K562 (cell line): ENCODE results near the gene NTRK3. TPM values are rescaled to one million over a fixed set of nuclear protein-coding genes. Genes with fewer than 3 reads are reported as not detected.

Experiments
- ATAC-seq: fragments of 200-7000 bp; cut with Tn5 transposase; 3 replicates; pipeline ENCODE4 v1.9.1; 2020; ENCODE audit warnings: moderate library complexity
- BruUV-seq: library from RNA; stranded (reverse); fragments of 400-500 nt; replicated peaks from 2 replicates; lab custom pipeline; 2021; lab: Mats Ljungman, UMichigan
- CTCF ChIA-PET: fragments of 300-600 bp; formaldehyde crosslinking; extraction: SDS; loops from one replicate; lab custom pipeline; 2021; ENCODE audit warnings: low intra/inter-chr PET ratio; lab: Yijun Ruan, JAX
- POLR2A ChIA-PET: fragments of 300-600, 350-650 bp; sonication (Branson Sonifier 250); formaldehyde crosslinking; extraction: SDS; loops from one replicate; lab custom pipeline; 2021; ENCODE audit warnings: antibody characterized with exemption, inconsistent platforms; lab: Yijun Ruan, JAX
- DNase-seq, 4 experiments: peaks; one replicate each; pipeline versions ENCODE4 v3.0.0 to v3.0.0-alpha.2; 2011 to 2018; ENCODE audit warnings: low spot score in 3 of 4, mixed read lengths in 3 of 4; ENCODE audit errors: extremely low read depth in 1 of 4
- FAIRE-seq: peaks from 2 replicates; lab custom pipeline; 2011; peaks lifted over from hg19 to GRCh38; lab: Jason Lieb, UNC
- H2AFZ ChIP-seq: 2 replicates; pipeline ENCODE4 v1.6.0; 2011; ENCODE audit warnings: low read depth, low read length, control low read depth, inconsistent platforms
- H3K27ac ChIP-seq: fragments of 200-600 bp; 3 replicates; pipeline ENCODE4 v1.8.0; 2011; ENCODE audit warnings: low read depth, mild to moderate bottlenecking, control low read depth, inconsistent platforms, low read length, moderate library complexity, mixed read lengths; ENCODE audit errors: extremely low read depth
- H3K27me3 ChIP-seq, 2 experiments: fragments of 300-600 bp in 1 of 2; 2 replicates in 1 of 2; 3 replicates in 1 of 2; pipeline versions ENCODE4 v1.6.0 to v1.8.0; 2011; ENCODE audit warnings: inconsistent platforms in 2 of 2, low read length in 2 of 2, mild to moderate bottlenecking in 1 of 2, mixed read lengths in 1 of 2, moderate library complexity in 1 of 2; ENCODE audit not compliant: control insufficient read depth in 2 of 2, insufficient read depth in 2 of 2
- H3K36me3 ChIP-seq: fragments of 300-600 bp; 3 replicates; pipeline ENCODE4 v1.8.0; 2011; ENCODE audit warnings: mild to moderate bottlenecking, low read length, inconsistent platforms; ENCODE audit not compliant: control insufficient read depth, insufficient read depth
- H3K4me1 ChIP-seq, 2 experiments: fragments of 200-600 bp in 1 of 2; replicated peaks in 1 of 2; 2 replicates in 1 of 2; 3 replicates in 1 of 2; pipeline versions ENCODE4 v1.5.1 to v1.8.0; 2011; ENCODE audit warnings: inconsistent platforms in 2 of 2, low read length in 2 of 2, mild to moderate bottlenecking in 1 of 2, mixed read lengths in 1 of 2, moderate library complexity in 1 of 2; ENCODE audit not compliant: control insufficient read depth in 2 of 2, insufficient read depth in 2 of 2
- H3K4me2 ChIP-seq: 2 replicates; pipeline ENCODE4 v1.6.1; 2011; ENCODE audit warnings: low read length, control low read depth, inconsistent platforms, mixed read lengths; ENCODE audit not compliant: insufficient read depth
- H3K4me3 ChIP-seq: fragments of 200-600 bp; sonication (generic), shearing (Covaris generic); 2 replicates; pipeline ENCODE4 v1.5.1; 2016; ENCODE audit warnings: control low read depth, inconsistent platforms
- H3K79me2 ChIP-seq: fragments of 200-600 bp; 3 replicates; pipeline ENCODE4 v1.8.0; 2011; ENCODE audit warnings: low read length, inconsistent platforms; ENCODE audit not compliant: control insufficient read depth, insufficient read depth
- H3K9ac ChIP-seq, 2 experiments: 2 replicates each; pipeline versions ENCODE4 v1.6.0 to v1.6.1; 2011; ENCODE audit warnings: low read depth in 2 of 2, low read length in 2 of 2, control low read depth in 1 of 2, inconsistent platforms in 1 of 2, mild to moderate bottlenecking in 1 of 2, mixed read lengths in 1 of 2; ENCODE audit not compliant: insufficient read depth in 1 of 2
- H3K9me1 ChIP-seq: one replicate; pipeline ENCODE4 v1.6.0; 2011; ENCODE audit warnings: inconsistent platforms, mild to moderate bottlenecking, low read length, moderate library complexity; ENCODE audit not compliant: control insufficient read depth, insufficient read depth
- H3K9me3 ChIP-seq: replicated peaks from 2 replicates; pipeline ENCODE4 v1.5.1; 2011; ENCODE audit warnings: low read depth, low read length, inconsistent platforms; ENCODE audit not compliant: control insufficient read depth, insufficient read depth
- H4K20me1 ChIP-seq: replicated peaks from 2 replicates; pipeline ENCODE4 v1.6.1; 2011; ENCODE audit warnings: low read length, inconsistent platforms, mixed read lengths; ENCODE audit not compliant: control insufficient read depth, insufficient read depth
- ARID2 ChIP-seq: fragments of 450-650 bp; IDR thresholded peaks from 2 replicates; pipeline ENCODE4 v1.6.1; 2017; ENCODE audit warnings: antibody characterized with exemption, mild to moderate bottlenecking
- CBFA2T3 ChIP-seq: fragments of 450-650 bp; IDR thresholded peaks from 2 replicates; pipeline ENCODE4 v1.6.1; 2017
- CBX3 ChIP-seq, 2 experiments: IDR thresholded peaks; 1 replicate in 1 of 2; 2 replicates in 1 of 2; pipeline ENCODE4 v1.6.1; 2012; ENCODE audit warnings: inconsistent platforms in 2 of 2, low read length in 2 of 2, borderline replicate concordance in 1 of 2, control low read depth in 1 of 2
- CHD1 ChIP-seq: fragments of 200-600 bp; sonication (generic); IDR thresholded peaks from one replicate; pipeline ENCODE4 v1.6.1; 2012; ENCODE audit warnings: mild to moderate bottlenecking, moderate library complexity, low read length, inconsistent platforms
- E4F1 ChIP-seq: fragments of 250-450 bp; sonication (Bioruptor Pico); IDR thresholded peaks from 2 replicates; pipeline ENCODE4 v1.5.0; 2021; ENCODE audit warnings: mild to moderate bottlenecking, borderline replicate concordance
- HCFC1 ChIP-seq: IDR thresholded peaks from 2 replicates; pipeline ENCODE4 v1.6.1; 2012; ENCODE audit warnings: low read depth, low read length, improper control_type of control experiment
- MEF2A ChIP-seq: IDR thresholded peaks from 2 replicates; pipeline ENCODE4 v1.6.1; 2011; ENCODE audit warnings: low read depth, mild to moderate bottlenecking, low read length, moderate library complexity; ENCODE audit not compliant: control insufficient read depth
- NRF1 ChIP-seq, 2 experiments: fragments of 450-650 bp; IDR thresholded peaks in 1 of 2; conservative IDR thresholded peaks in 1 of 2; 2 replicates each; pipeline ENCODE4 v1.6.1; 2014; ENCODE audit warnings: mild to moderate bottlenecking in 2 of 2
- RBM39 ChIP-seq: fragments of 200-400 bp; formaldehyde crosslinking; optimal IDR thresholded peaks from 2 replicates; pipeline ENCODE3; 2018; ENCODE audit warnings: low read depth, low read length
- RCOR1 ChIP-seq, 2 experiments: IDR thresholded peaks; 2 replicates each; pipeline ENCODE4 v1.6.1; 2012; ENCODE audit warnings: low read depth in 2 of 2, low read length in 2 of 2, borderline replicate concordance in 1 of 2, improper control_type of control experiment in 1 of 2
- SMC3 ChIP-seq: conservative IDR thresholded peaks from 2 replicates; pipeline ENCODE4 v1.6.1; 2011; ENCODE audit warnings: low read depth, low read length, improper control_type of control experiment; ENCODE audit not compliant: insufficient read depth
- ZNF143 ChIP-seq: sonication (generic); formaldehyde crosslinking; IDR thresholded peaks from 2 replicates; pipeline ENCODE4 v1.9.0; 2022; ENCODE audit warnings: mild to moderate bottlenecking, missing genetic modification reagents
- ZNF263 ChIP-seq: sonication (generic); formaldehyde crosslinking; IDR thresholded peaks from 2 replicates; pipeline ENCODE4 v1.8.0; 2022; ENCODE audit warnings: mild to moderate bottlenecking, missing genetic modification reagents, borderline replicate concordance
- ZNF311 ChIP-seq: fragments of 250-450 bp; sonication (Bioruptor Pico); IDR thresholded peaks from 2 replicates; pipeline ENCODE4 v1.4.0; 2020; ENCODE audit warnings: mild to moderate bottlenecking, moderate library complexity
- WGBS: fragments of 100-300 bp; shearing (Covaris generic); methylation state at CpG from one replicate; pipeline ENCODE4 v1.1.6; 2016; ENCODE audit warnings: low coverage, mixed read lengths; ENCODE audit not compliant: insufficient coverage; ENCODE audit errors: missing lambda C conversion rate; 5-methylcytosine and 5-hydroxymethylcytosine counted together
- in situ Hi-C: fragments of 300-500 bp; cut with MboI; formaldehyde crosslinking; loops from 4 replicates; pipeline ENCODE4 v1.15.0; 2018; ENCODE audit warnings: inconsistent platforms, mixed read lengths
- intact Hi-C: fragments of 100-400 bp; cut with micrococcal nuclease; formaldehyde crosslinking; loops from 2 replicates; pipeline ENCODE4 v1.14.2; 2022
- polyA plus RNA-seq, 8 experiments: library from polyadenylated mRNA; depleted of rRNA in 4 of 8; stranded (reverse) in 5 of 8; unstranded in 3 of 8; fragments of >200 nt; fragmentation: Nextera tagmentation in 2 of 8; fragmentation: Illumina TruSeq in 1 of 8; extraction: Ambion mirVana in 2 of 8; extraction: Trizol in 1 of 8; gene quantifications; 2 replicates each; pipeline versions ENCODE4 v1.2.1 to v1.2.3, GENCODE V29; 2011 to 2014; ENCODE audit warnings: inconsistent platforms in 1 of 8, missing spikeins in 1 of 8
- total RNA-seq, 7 experiments: library from RNA; depleted of rRNA in 6 of 7; stranded (reverse); fragments of >200 nt in 6 of 7; fragmentation: Illumina TruSeq in 2 of 7; extraction: Trizol in 2 of 7; gene quantifications; 2 replicates each; pipeline versions ENCODE4 v1.2.1 to v1.2.3, GENCODE V29; 2011 to 2021; ENCODE audit warnings: low replicate concordance in 1 of 7
- TF ChIP-seq, protein P1 (sequence below): fragments of 450-650 bp; conservative IDR thresholded peaks from 2 replicates; pipeline ENCODE4 v1.6.1; 2016; ENCODE audit warnings: missing genetic modification characterization, low read depth, mild to moderate bottlenecking, control low read depth, missing compliant biosample characterization
- TF ChIP-seq, protein P2 (sequence below): fragments of 450-650 bp; IDR thresholded peaks from 2 replicates; pipeline ENCODE4 v1.6.1; 2016; ENCODE audit warnings: antibody characterized with exemption
- TF ChIP-seq, protein P3 (sequence below): fragments of 250-450 bp; sonication (Bioruptor Pico); IDR thresholded peaks from 2 replicates; pipeline ENCODE4 v1.8.0; 2022; ENCODE audit warnings: moderate library complexity, mild to moderate bottlenecking, inconsistent platforms

Gene NTRK3
- total and polyA plus RNA-seq, 9 of the 15 experiments (the other 6 are each of a cell fraction or from before 2014, with no cell fraction given), result 0.11 to 0.13 TPM; not detected in 7

DNA sequence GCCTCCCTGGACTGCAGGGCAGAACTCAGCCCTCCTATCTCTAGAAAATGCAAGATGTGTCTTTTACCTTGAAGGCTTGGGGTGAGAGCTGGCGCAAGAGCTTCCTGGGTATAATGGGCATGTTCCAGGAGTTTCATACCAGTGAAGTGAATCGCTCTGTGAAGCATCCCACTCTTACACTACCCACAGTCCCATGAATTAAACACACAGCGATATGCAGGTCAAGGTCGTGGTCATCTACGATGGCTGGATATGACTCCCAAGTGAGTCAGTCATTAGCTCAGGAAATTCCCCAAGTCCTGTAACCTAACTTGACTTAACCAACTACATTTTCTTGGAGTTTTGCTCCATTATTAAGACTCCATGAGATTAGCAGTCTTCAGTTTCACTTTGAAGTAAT, 439.7 kb downstream of the NTRK3 start:
- ChIA-PET POLR2A (no interaction called here), CTCF (no interaction called here)
- BruUV-seq, result no TSS peak
- Histone ChIP-seq H3K9ac (no peak overlapping the region), H3K27ac (no peak overlapping the region), H3K9me3 (no peaks in the 10 kb centered on the region), H3K9me1 (no peaks in the 10 kb centered on the region), H3K79me2 (no peaks in the 10 kb centered on the region), H3K4me1 (no peaks in the 10 kb centered on the region), H4K20me1 (no peaks in the 10 kb centered on the region), H2AFZ (no peak overlapping the region), H3K4me2 (no peak overlapping the region), H3K36me3 (no peaks in the 10 kb centered on the region), H3K4me3 (no peak overlapping the region), H3K27me3 (peaks cover 0 to 14% of the 10 kb centered on the region in 2 experiments; a peak in 1 of 5 replicates)
- DNase-seq (no peak), ATAC-seq (no peak), FAIRE-seq (no peak)
- intact Hi-C loops, result no loop called here
- in situ Hi-C loops, result no loop called here
- WGBS, result 1% methylated on average over 5 of the region's 5 CpGs
- no peak for TF ChIP-seq CHD1
- no peak for TF ChIP-seq NRF1 (conservative IDR thresholded peaks at IDR 0.05 in 1 of 2, IDR thresholded peaks at IDR 0.05 in 1 of 2)
- TF ChIP-seq, protein P1, sequence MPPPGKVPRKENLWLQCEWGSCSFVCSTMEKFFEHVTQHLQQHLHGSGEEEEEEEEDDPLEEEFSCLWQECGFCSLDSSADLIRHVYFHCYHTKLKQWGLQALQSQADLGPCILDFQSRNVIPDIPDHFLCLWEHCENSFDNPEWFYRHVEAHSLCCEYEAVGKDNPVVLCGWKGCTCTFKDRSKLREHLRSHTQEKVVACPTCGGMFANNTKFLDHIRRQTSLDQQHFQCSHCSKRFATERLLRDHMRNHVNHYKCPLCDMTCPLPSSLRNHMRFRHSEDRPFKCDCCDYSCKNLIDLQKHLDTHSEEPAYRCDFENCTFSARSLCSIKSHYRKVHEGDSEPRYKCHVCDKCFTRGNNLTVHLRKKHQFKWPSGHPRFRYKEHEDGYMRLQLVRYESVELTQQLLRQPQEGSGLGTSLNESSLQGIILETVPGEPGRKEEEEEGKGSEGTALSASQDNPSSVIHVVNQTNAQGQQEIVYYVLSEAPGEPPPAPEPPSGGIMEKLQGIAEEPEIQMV (tag), result no peak
- no peak for TF ChIP-seq MEF2A
- TF ChIP-seq, protein P2, sequence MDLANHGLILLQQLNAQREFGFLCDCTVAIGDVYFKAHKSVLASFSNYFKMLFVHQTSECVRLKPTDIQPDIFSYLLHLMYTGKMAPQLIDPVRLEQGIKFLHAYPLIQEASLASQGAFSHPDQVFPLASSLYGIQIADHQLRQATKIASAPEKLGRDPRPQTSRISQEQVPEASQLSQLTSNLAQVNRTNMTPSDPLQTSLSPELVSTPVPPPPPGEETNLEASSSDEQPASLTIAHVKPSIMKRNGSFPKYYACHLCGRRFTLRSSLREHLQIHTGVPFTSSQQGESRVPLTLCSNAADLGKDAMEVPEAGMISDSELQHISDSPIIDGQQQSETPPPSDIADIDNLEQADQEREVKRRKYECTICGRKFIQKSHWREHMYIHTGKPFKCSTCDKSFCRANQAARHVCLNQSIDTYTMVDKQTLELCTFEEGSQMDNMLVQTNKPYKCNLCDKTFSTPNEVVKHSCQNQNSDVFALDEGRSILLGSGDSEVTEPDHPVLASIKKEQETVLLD, result no peak
- no peak for TF ChIP-seq ARID2
- no peak for TF ChIP-seq ZNF311 (CRISPR knock-in tag)
- no peak for TF ChIP-seq RCOR1 (IDR thresholded peaks at IDR 0.05; ENCODE audit: borderline replicate concordance in 1 of 2, low read depth in 2 of 2, low read length in 2 of 2)
- TF ChIP-seq, protein P3, sequence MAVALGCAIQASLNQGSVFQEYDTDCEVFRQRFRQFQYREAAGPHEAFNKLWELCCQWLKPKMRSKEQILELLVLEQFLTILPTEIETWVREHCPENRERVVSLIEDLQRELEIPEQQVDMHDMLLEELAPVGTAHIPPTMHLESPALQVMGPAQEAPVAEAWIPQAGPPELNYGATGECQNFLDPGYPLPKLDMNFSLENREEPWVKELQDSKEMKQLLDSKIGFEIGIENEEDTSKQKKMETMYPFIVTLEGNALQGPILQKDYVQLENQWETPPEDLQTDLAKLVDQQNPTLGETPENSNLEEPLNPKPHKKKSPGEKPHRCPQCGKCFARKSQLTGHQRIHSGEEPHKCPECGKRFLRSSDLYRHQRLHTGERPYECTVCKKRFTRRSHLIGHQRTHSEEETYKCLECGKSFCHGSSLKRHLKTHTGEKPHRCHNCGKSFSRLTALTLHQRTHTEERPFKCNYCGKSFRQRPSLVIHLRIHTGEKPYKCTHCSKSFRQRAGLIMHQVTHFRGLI (CRISPR knock-in tag), result no peak
- no peak for TF ChIP-seq SMC3
- TF ChIP-seq E4F1 (CRISPR knock-in tag), result no peak
- TF ChIP-seq HCFC1, result no peak
- TF ChIP-seq RBM39, result no peak
- TF ChIP-seq ZNF143 (CRISPR knock-in tag), result no peak
- no peak for TF ChIP-seq CBFA2T3
- TF ChIP-seq ZNF263, result no peak
- TF ChIP-seq CBX3 (IDR thresholded peaks at IDR 0.05; ENCODE audit: borderline replicate concordance in 1 of 2, low read length in 2 of 2), result no peak
